Activated naive CD4-positive, alpha-beta T cell treated with anti-CD3 and anti-CD28 coated beads, Interleukin-2, amount 50 U/mL, for 16 hours (primary cell): ENCODE results near the gene SKP1.
"Not testable (repeated sequence)": the region's sequence is repeated elsewhere in the genome, so short reads cannot be mapped to it uniquely, and the experiment has no call there.

Experiments
- DNase-seq: peaks from one replicate; pipeline ENCODE4 v3.0.0-alpha.2; 2020

SKP1 gene

GRCh38 chr5:134175921-134176510 lies 734 bp downstream of the SKP1 start:
- DNase-seq = no peak

- no peak for DNase-seq
These were observed 1.6 kb downstream of the SKP1 start for GRCh38 chr5:134174841-134175839.

- no peak for DNase-seq
These were observed 4.8 kb downstream of the SKP1 start for GRCh38 chr5:134171972-134172371.

- DNase-seq = no peak
These were observed 14.2 kb downstream of the SKP1 start for GRCh38 chr5:134162592-134162991.

GRCh38 chr5:134161513-134162395 lies 15.0 kb downstream of the SKP1 start:
- DNase-seq = no peak

GRCh38 chr5:134153657-134154056 lies 23.1 kb downstream of the SKP1 start:
- no peak for DNase-seq

GRCh38 chr5:134153241-134153640 lies 23.5 kb downstream of the SKP1 start:
- DNase-seq = no peak

- DNase-seq = not testable (repeated sequence)
These were observed 24.4 kb downstream of the SKP1 start for GRCh38 chr5:134152173-134152832.

GRCh38 chr5:134151723-134152122 lies 25.0 kb downstream of the SKP1 start:
- no peak for DNase-seq

- no peak for DNase-seq
These were observed 27.0 kb downstream of the SKP1 start for GRCh38 chr5:134149571-134150303.

GRCh38 chr5:134148986-134149539 lies 27.7 kb downstream of the SKP1 start:
- no peak for DNase-seq

GRCh38 chr5:134148316-134148715 lies 28.4 kb downstream of the SKP1 start:
- DNase-seq = no peak

GRCh38 chr5:134146651-134147518 lies 29.9 kb downstream of the SKP1 start:
- DNase-seq = no peak

- peak; percentile 83 for DNase-seq
These were observed 30.8 kb downstream of the SKP1 start for GRCh38 chr5:134145779-134146581.

- no peak for DNase-seq
These were observed 31.6 kb downstream of the SKP1 start for GRCh38 chr5:134145041-134145757.

GRCh38 chr5:134143944-134144941 lies 32.5 kb downstream of the SKP1 start:
- DNase-seq = no peak

- DNase-seq = no peak
These were observed 33.3 kb downstream of the SKP1 start for GRCh38 chr5:134143431-134143830.

- DNase-seq = no peak
These were observed 33.9 kb downstream of the SKP1 start for GRCh38 chr5:134142806-134143205.
